Gastroesophageal sphincter (tissue), 4 donors: ENCODE measurements around the gene ARHGAP44. TPM values are rescaled to one million over a fixed set of nuclear protein-coding genes. Genes with fewer than 3 reads are reported as not detected.

Source experiments
- ATAC-seq: fragments of 150-250 bp; one replicate; pipeline ENCODE4 v1.9.1; 2016; ENCODE audit warnings: mild to moderate bottlenecking, moderate library complexity
- H3K27ac ChIP-seq, 4 donors: fragments of 200-600 bp; sonication (generic) in 3 of 4; 1 replicate in 3 of 4; 2 replicates in 1 of 4; pipeline ENCODE4 v1.5.1; 2016 to 2019
- H3K27me3 ChIP-seq: fragments of 200-600 bp; sonication (generic); one replicate; pipeline ENCODE4 v1.5.1; 2019
- H3K36me3 ChIP-seq, 2 donors: fragments of 200-600 bp; sonication (generic); one replicate each; pipeline ENCODE4 v1.5.1; 2019; ENCODE audit warnings: control low read depth in 1 of 2
- H3K4me1 ChIP-seq, 3 donors: fragments of 200-600 bp; sonication (generic); 1 replicate in 2 of 3; 2 replicates in 1 of 3; pipeline ENCODE4 v1.5.1; 2016 to 2019; ENCODE audit warnings: control low read depth in 2 of 3
- H3K4me3 ChIP-seq, 2 donors: fragments of 200-600 bp; sonication (generic); one replicate each; pipeline ENCODE4 v1.5.1; 2019; ENCODE audit warnings: mild to moderate bottlenecking in 1 of 2, moderate library complexity in 1 of 2
- H3K9me3 ChIP-seq, 3 donors: fragments of 200-600 bp; sonication (generic); one replicate each; pipeline ENCODE4 v1.5.1; 2017 to 2019; ENCODE audit warnings: control low read depth in 2 of 3
- CTCF ChIP-seq, 4 experiments: fragments of 200-600 bp in 2 of 4; fragments of 450-650 bp in 2 of 4; sonication (generic) in 1 of 4; IDR thresholded peaks; one replicate each; pipeline ENCODE4 v1.5.1; 2017 to 2019; ENCODE audit warnings: antibody characterized with exemption in 4 of 4, mild to moderate bottlenecking in 2 of 4, moderate library complexity in 2 of 4
- EP300 ChIP-seq: sonication (generic); formaldehyde crosslinking; IDR thresholded peaks from one replicate; pipeline ENCODE4 v1.6.1; 2017; ENCODE audit warnings: antibody characterized with exemption, mild to moderate bottlenecking
- POLR2A ChIP-seq, 2 donors: fragments of 450-650 bp; IDR thresholded peaks; one replicate each; pipeline ENCODE4 v1.6.1; 2017; ENCODE audit warnings: antibody characterized with exemption in 2 of 2, mild to moderate bottlenecking in 2 of 2, moderate library complexity in 1 of 2
- POLR2AphosphoS5 ChIP-seq: sonication (generic); formaldehyde crosslinking; IDR thresholded peaks from one replicate; pipeline ENCODE4 v1.6.1; 2017; ENCODE audit warnings: antibody characterized with exemption
- WGBS, 2 donors: methylation state at CpG; one replicate each; pipeline ENCODE4 v1.1.5; 2018; ENCODE audit warnings: low coverage in 1 of 2; 5-methylcytosine and 5-hydroxymethylcytosine counted together
- total RNA-seq, 4 donors: library from RNA; depleted of rRNA; stranded (reverse); fragments of >200 nt; gene quantifications; one replicate each; pipeline ENCODE4 v1.1.0, GENCODE V29; 2016

The ARHGAP44 gene
- total RNA-seq, 4 donors from 2014 or later: 4.7 to 12.5 (median 6.5) TPM

DNA sequence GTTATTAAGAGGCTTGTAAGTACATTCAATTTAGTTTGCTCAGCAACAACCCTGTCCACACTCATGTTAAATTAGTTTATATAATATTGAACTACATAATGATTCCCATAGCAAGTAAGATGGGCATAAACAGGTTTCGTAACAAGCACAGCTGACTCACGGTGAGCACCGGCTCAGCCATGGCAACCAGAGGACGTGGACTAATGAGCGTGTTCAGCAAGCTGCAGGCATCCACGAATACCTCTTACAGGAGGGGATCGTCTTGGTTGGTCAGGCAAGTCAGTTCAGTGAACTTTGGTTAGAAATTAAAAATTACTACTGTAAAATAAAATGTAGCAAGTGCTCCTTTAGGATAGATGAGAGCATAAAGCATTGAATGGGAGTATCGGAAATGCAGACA, 170.1 kb downstream of the ARHGAP44 start:
- no peak overlapping the region for H3K4me3 ChIP-seq
- no peak overlapping the region for H3K27ac ChIP-seq
- TF ChIP-seq CTCF (IDR thresholded peaks at IDR 0.05) (no peak), EP300 (no peak), POLR2AphosphoS5 (no peak), POLR2A (IDR thresholded peaks at IDR 0.05) (no peak)
- 89 to 94% methylated on average over 5 to 8 of the region's 8 CpGs for WGBS, 2 donors
- H3K27me3 ChIP-seq: no peaks in the 10 kb centered on the region
- peaks cover 0 to 22% (median 0%) of the 10 kb centered on the region in 3 donors for H3K9me3 ChIP-seq
- H3K36me3 ChIP-seq: peaks cover 0 to 48% of the 10 kb centered on the region in 2 donors
- no peak for ATAC-seq
- H3K4me1 ChIP-seq: no peaks in the 10 kb centered on the region

DNA sequence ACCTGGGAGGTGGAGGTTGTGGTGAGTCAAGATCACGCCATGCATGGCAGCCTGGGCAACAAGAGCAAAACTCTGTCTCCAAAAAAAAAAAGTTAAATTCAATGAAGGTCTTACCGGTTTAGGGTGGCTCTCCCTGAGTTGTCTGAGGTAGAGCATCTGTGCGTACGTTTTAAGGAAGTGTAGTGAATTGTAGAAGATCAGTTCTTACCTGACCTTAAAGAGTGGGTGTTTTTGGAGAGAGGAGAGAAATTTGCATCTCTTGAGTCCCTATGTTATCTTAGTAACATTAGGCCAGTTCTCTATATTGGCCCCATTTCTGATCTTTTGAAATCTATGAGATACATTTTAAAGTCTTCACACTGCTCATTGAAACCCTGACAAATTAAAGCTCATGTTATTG, 172.4 kb downstream of the ARHGAP44 start:
- Histone ChIP-seq H3K9me3 (peaks cover 0 to 14% (median 0%) of the 10 kb centered on the region in 3 donors), H3K4me3 (no peak overlapping the region), H3K36me3 (peaks cover 0 to 37% of the 10 kb centered on the region in 2 donors), H3K27me3 (no peaks in the 10 kb centered on the region), H3K27ac (no peak overlapping the region), H3K4me1 (no peaks in the 10 kb centered on the region)
- ATAC-seq: no peak
- no peak for TF ChIP-seq EP300
- no peak for TF ChIP-seq CTCF (IDR thresholded peaks at IDR 0.05)
- TF ChIP-seq POLR2AphosphoS5: no peak
- TF ChIP-seq POLR2A (IDR thresholded peaks at IDR 0.05): no peak
- 89 to 92% methylated on average over 4 of the region's 4 CpGs for WGBS, 2 donors

DNA sequence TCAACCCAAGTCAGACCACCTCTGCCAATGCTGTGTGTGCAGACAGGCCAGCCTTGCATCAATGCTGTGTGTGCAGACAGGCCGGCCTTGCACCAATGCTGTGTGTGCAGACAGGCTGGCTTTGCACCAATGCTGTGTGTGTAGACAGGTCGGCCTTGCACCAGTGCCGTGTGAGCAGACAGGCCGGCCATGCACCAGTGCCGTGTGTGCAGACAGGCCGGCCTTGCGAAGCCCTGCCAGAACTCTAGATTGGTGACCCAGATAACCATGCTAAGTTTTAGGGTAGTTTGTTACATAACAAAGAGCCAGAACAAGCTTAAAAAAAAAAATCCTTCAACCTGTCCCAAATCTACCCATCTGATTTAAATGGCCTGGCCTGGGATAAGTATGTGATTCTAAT, 174.2 kb downstream of the ARHGAP44 start:
- Histone ChIP-seq H3K27me3 (no peaks in the 10 kb centered on the region), H3K4me1 (no peaks in the 10 kb centered on the region), H3K9me3 (no peaks in the 10 kb centered on the region), H3K4me3 (no peak overlapping the region), H3K36me3 (peaks cover 0 to 19% of the 10 kb centered on the region in 2 donors), H3K27ac (no peak overlapping the region)
- 100% methylated on average over 1 to 3 of the region's 7 CpGs for WGBS, 2 donors
- ATAC-seq: no peak
- TF ChIP-seq EP300 (no peak), POLR2AphosphoS5 (no peak), CTCF (IDR thresholded peaks at IDR 0.05) (no peak), POLR2A (IDR thresholded peaks at IDR 0.05) (no peak)

DNA sequence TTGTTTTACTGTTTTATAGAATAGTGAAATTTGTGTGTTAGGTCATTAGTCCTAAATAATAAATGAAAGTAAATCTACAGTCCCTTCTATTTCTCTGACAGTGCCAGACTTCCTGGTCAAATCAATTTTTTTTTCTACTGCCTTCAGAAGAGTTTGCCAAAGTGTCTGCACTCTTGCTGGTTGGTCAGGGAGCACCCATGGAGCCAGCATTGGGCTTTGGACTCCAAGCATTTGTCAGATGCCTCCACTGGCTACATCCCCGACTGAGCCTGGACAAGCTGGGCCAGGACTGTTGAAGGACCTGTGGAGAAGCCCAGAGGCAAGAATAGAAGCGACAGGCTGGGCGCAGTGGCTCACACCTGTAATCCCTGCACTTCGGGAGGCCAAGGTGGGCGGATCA, 174.9 kb downstream of the ARHGAP44 start:
- H3K4me1 ChIP-seq: no peaks in the 10 kb centered on the region
- no peaks in the 10 kb centered on the region for H3K9me3 ChIP-seq
- no peak for ATAC-seq
- no peaks in the 10 kb centered on the region for H3K27me3 ChIP-seq
- 100% methylated on average over 4 of the region's 5 CpGs; no CpG with 5 or more reads in 1 of the 2 donors for WGBS, 2 donors
- H3K36me3 ChIP-seq: peaks cover 0 to 12% of the 10 kb centered on the region in 2 donors
- TF ChIP-seq POLR2AphosphoS5 (no peak), POLR2A (IDR thresholded peaks at IDR 0.05) (no peak), CTCF (IDR thresholded peaks at IDR 0.05) (no peak), EP300 (no peak)
- H3K27ac ChIP-seq: no peak overlapping the region
- H3K4me3 ChIP-seq: no peak overlapping the region

GRCh38 chr17:12964840-12965239, 175.5 kb downstream of the ARHGAP44 start:
- H3K36me3 ChIP-seq: peaks cover 0 to 10% of the 10 kb centered on the region in 2 donors
- no peak overlapping the region for H3K4me3 ChIP-seq
- no peaks in the 10 kb centered on the region for H3K4me1 ChIP-seq
- H3K9me3 ChIP-seq: no peaks in the 10 kb centered on the region
- 50 to 75% methylated on average over 1 to 8 of the region's 10 CpGs for WGBS, 2 donors
- no peak for ATAC-seq
- TF ChIP-seq EP300: no peak
- no peak for TF ChIP-seq CTCF (IDR thresholded peaks at IDR 0.05)
- TF ChIP-seq POLR2AphosphoS5: no peak
- no peak for TF ChIP-seq POLR2A (IDR thresholded peaks at IDR 0.05)
- no peaks in the 10 kb centered on the region for H3K27me3 ChIP-seq
- H3K27ac ChIP-seq: no peak overlapping the region
